Endothelial cell of umbilical vein (primary cell): ENCODE data around the gene ATP8B2. TPM values are rescaled to one million over a fixed set of nuclear protein-coding genes. Genes with fewer than 3 reads are reported as not detected.

Source experiments
- BruUV-seq: library from RNA; stranded (reverse); fragments of 400-500 nt; replicated peaks from 2 replicates; lab custom pipeline; 2021; lab: Mats Ljungman, UMichigan
- CTCF ChIA-PET: fragments of 300-600, 350-600 bp; sonication (Branson Sonifier 250); formaldehyde crosslinking; loops from one replicate; lab custom pipeline; 2021; ENCODE audit warnings: antibody characterized with exemption, inconsistent platforms; lab: Charles Lee
- POLR2A ChIA-PET: fragments of 300-600, 350-600 bp; sonication (Branson Sonifier 250); formaldehyde crosslinking; loops from one replicate; lab custom pipeline; 2021; ENCODE audit warnings: antibody characterized with exemption, inconsistent platforms; lab: Charles Lee
- DNase-seq: peaks from one replicate; pipeline ENCODE4 v3.0.0-alpha.2; 2011; ENCODE audit warnings: low read depth, low spot score
- FAIRE-seq: peaks from 2 replicates; lab custom pipeline; 2011; peaks lifted over from hg19 to GRCh38; lab: Jason Lieb, UNC
- H2AFZ ChIP-seq: 2 replicates; pipeline ENCODE4 v1.6.0; 2012; ENCODE audit warnings: low read depth, low read length, control low read depth, inconsistent platforms
- H3K27ac ChIP-seq: 2 replicates; pipeline ENCODE4 v1.5.1; 2011; ENCODE audit warnings: low read depth, mild to moderate bottlenecking, control low read depth, low read length, moderate library complexity; ENCODE audit not compliant: insufficient read depth
- H3K27me3 ChIP-seq, 2 experiments: 2 replicates each; pipeline versions ENCODE4 v1.6.0 to v1.6.1; 2011; ENCODE audit warnings: low read length in 2 of 2, mixed read lengths in 1 of 2; ENCODE audit not compliant: control insufficient read depth in 2 of 2, insufficient read depth in 2 of 2
- H3K36me3 ChIP-seq, 2 experiments: 2 replicates in 1 of 2; 3 replicates in 1 of 2; pipeline ENCODE4 v1.5.1; 2011; ENCODE audit warnings: low read length in 2 of 2, mild to moderate bottlenecking in 1 of 2, moderate library complexity in 1 of 2; ENCODE audit not compliant: control insufficient read depth in 2 of 2, insufficient read depth in 2 of 2; ENCODE audit errors: extremely low read depth in 1 of 2
- H3K4me1 ChIP-seq: 3 replicates; pipeline ENCODE4 v1.5.1; 2011; ENCODE audit warnings: mild to moderate bottlenecking, low read length; ENCODE audit not compliant: control insufficient read depth, insufficient read depth; ENCODE audit errors: extremely low read depth
- H3K4me2 ChIP-seq: 2 replicates; pipeline ENCODE4 v1.6.1; 2011; ENCODE audit warnings: low read length, control low read depth, mixed read lengths; ENCODE audit not compliant: insufficient read depth
- H3K4me3 ChIP-seq, 3 experiments: fragments of 200-600 bp in 1 of 3; sonication (generic), shearing (Covaris generic) in 1 of 3; replicated peaks in 1 of 3; 2 replicates each; pipeline ENCODE4 v1.5.1; 2011 to 2016; ENCODE audit warnings: control low read depth in 3 of 3, low read length in 3 of 3, mild to moderate bottlenecking in 2 of 3, inconsistent platforms in 1 of 3, low read depth in 1 of 3, moderate library complexity in 1 of 3; ENCODE audit not compliant: insufficient read depth in 1 of 3
- H3K79me2 ChIP-seq: 2 replicates; pipeline ENCODE4 v1.6.0; 2012; ENCODE audit warnings: low read length, inconsistent platforms; ENCODE audit not compliant: control insufficient read depth, insufficient read depth
- H3K9ac ChIP-seq: replicated peaks from 2 replicates; pipeline ENCODE3; 2011; ENCODE audit warnings: low read length, control low read depth; ENCODE audit not compliant: insufficient read depth; ENCODE audit errors: extremely low read depth
- H3K9me1 ChIP-seq: replicated peaks from 3 replicates; pipeline ENCODE4 v1.6.0; 2011; ENCODE audit warnings: mild to moderate bottlenecking, low read length; ENCODE audit not compliant: control insufficient read depth, insufficient read depth; ENCODE audit errors: extremely low read depth
- H3K9me3 ChIP-seq: replicated peaks from 2 replicates; pipeline ENCODE4 v1.5.1; 2012; ENCODE audit warnings: low read length, inconsistent platforms; ENCODE audit not compliant: control insufficient read depth, insufficient read depth
- H4K20me1 ChIP-seq: replicated peaks from 2 replicates; pipeline ENCODE3; 2011; ENCODE audit warnings: mild to moderate bottlenecking, low read length; ENCODE audit not compliant: control insufficient read depth, insufficient read depth; ENCODE audit errors: extremely low read depth
- EZH2 ChIP-seq: IDR thresholded peaks from 2 replicates; pipeline ENCODE4 v1.6.1; 2012; ENCODE audit warnings: borderline replicate concordance, low read depth, mild to moderate bottlenecking, moderate library complexity, low read length, inconsistent platforms; ENCODE audit not compliant: severe bottlenecking
- FOS ChIP-seq: IDR thresholded peaks from 2 replicates; pipeline ENCODE4 v1.6.1; 2011; ENCODE audit warnings: mild to moderate bottlenecking, low read length, moderate library complexity, borderline replicate concordance; ENCODE audit not compliant: insufficient read depth
- GATA2 ChIP-seq: IDR thresholded peaks from 2 replicates; pipeline ENCODE4 v1.7.0; 2011; ENCODE audit warnings: low read depth, mild to moderate bottlenecking, moderate library complexity, mixed read lengths, low read length; ENCODE audit not compliant: insufficient read length, insufficient read depth
- JUN ChIP-seq: IDR thresholded peaks from 2 replicates; pipeline ENCODE4 v1.6.1; 2011; ENCODE audit warnings: borderline replicate concordance, low read depth; ENCODE audit not compliant: insufficient read length, insufficient read depth
- MAX ChIP-seq: IDR thresholded peaks from 2 replicates; pipeline ENCODE4 v1.6.1; 2011; ENCODE audit not compliant: insufficient read depth, insufficient read length
- MYC ChIP-seq: IDR thresholded peaks from one replicate; pipeline ENCODE4 v1.6.1; 2011; ENCODE audit warnings: mild to moderate bottlenecking, low read depth, low read length
- POLR2A ChIP-seq: IDR thresholded peaks from 2 replicates; pipeline ENCODE4 v1.6.1; 2012; ENCODE audit warnings: low read depth, mild to moderate bottlenecking, control low read depth, low read length
- POLR2AphosphoS5 ChIP-seq: IDR thresholded peaks from 2 replicates; pipeline ENCODE4 v1.6.1; 2012; ENCODE audit warnings: low read depth, mild to moderate bottlenecking, control low read depth, low read length, moderate library complexity; ENCODE audit not compliant: insufficient read depth
- dilution Hi-C: fragments of 300-500 bp; cut with MboI; formaldehyde crosslinking; loops from one replicate; pipeline ENCODE4 v1.15.0; 2019; ENCODE audit warnings: low sequenced_read_pairs; ENCODE audit not compliant: extremely low pct_ligation_motif_present
- intact Hi-C: fragments of 100-400 bp; cut with micrococcal nuclease; formaldehyde crosslinking; loops from one replicate; pipeline ENCODE4 v1.10.0; 2022
- polyA plus RNA-seq, 4 experiments: library from polyadenylated mRNA; depleted of rRNA in 3 of 4; stranded (reverse) in 3 of 4; unstranded in 1 of 4; fragments of >200 nt; gene quantifications; 2 replicates each; pipeline versions ENCODE4 v1.2.1 to v1.2.3, GENCODE V29; 2011 to 2012; ENCODE audit warnings: missing spikeins in 1 of 4
- total RNA-seq: library from RNA; stranded (reverse); gene quantifications from 2 replicates; pipeline ENCODE4 v1.2.3, GENCODE V29; 2021
- TF ChIP-seq, protein P1 (sequence below), 2 donors: IDR thresholded peaks; 1 replicate in 1 of 2; 2 replicates in 1 of 2; pipeline ENCODE4 v1.5.1; 2011; ENCODE audit warnings: low read length in 2 of 2, mild to moderate bottlenecking in 2 of 2, moderate library complexity in 2 of 2, control low read depth in 1 of 2, inconsistent platforms in 1 of 2, low read depth in 1 of 2; ENCODE audit not compliant: insufficient read depth in 1 of 2; ENCODE audit errors: extremely low read depth in 1 of 2

Gene ATP8B2
- total and polyA plus RNA-seq, 2 donors (not counting 3 experiments of a cell fraction or from before 2014, with no cell fraction given) = 64.7 to 72.8 TPM

DNA sequence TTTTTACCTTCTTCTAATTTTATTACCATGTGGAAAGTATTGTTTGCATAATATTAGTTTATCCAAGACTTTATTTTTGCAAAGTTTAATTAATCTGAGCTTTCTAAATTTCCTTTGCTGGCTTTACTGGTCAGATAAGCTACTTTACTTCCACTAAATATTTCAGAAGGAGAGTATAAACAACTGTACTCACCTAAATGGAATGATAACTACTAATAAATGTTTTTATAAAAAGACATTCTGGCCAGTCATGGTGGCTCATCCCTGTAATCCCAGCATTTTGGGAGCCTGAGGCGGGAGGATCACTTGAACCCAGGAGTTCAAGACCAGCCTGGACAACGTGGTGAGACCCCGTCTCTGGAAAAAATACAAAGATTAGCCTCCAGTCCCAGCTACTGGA is 36.0 kb downstream of the ATP8B2 start:
- Histone ChIP-seq H3K27ac (no peak overlapping the region), H3K9me3 (no peaks in the 10 kb centered on the region), H3K4me1 (no peaks in the 10 kb centered on the region), H3K4me3 (no peak overlapping the region), H3K9me1 (no peaks in the 10 kb centered on the region), H3K36me3 (no peaks in the 10 kb centered on the region), H3K4me2 (no peak overlapping the region), H3K79me2 (no peaks in the 10 kb centered on the region), H3K9ac (no peak overlapping the region), H4K20me1 (no peaks in the 10 kb centered on the region), H3K27me3 (no peaks in the 10 kb centered on the region), H2AFZ (no peak overlapping the region)
- TF ChIP-seq MYC = no peak
- no peak for TF ChIP-seq POLR2A
- TF ChIP-seq FOS = no peak
- no peak for TF ChIP-seq JUN
- no peak for TF ChIP-seq GATA2
- no peak for TF ChIP-seq EZH2
- TF ChIP-seq MAX = no peak
- TF ChIP-seq, protein P1, sequence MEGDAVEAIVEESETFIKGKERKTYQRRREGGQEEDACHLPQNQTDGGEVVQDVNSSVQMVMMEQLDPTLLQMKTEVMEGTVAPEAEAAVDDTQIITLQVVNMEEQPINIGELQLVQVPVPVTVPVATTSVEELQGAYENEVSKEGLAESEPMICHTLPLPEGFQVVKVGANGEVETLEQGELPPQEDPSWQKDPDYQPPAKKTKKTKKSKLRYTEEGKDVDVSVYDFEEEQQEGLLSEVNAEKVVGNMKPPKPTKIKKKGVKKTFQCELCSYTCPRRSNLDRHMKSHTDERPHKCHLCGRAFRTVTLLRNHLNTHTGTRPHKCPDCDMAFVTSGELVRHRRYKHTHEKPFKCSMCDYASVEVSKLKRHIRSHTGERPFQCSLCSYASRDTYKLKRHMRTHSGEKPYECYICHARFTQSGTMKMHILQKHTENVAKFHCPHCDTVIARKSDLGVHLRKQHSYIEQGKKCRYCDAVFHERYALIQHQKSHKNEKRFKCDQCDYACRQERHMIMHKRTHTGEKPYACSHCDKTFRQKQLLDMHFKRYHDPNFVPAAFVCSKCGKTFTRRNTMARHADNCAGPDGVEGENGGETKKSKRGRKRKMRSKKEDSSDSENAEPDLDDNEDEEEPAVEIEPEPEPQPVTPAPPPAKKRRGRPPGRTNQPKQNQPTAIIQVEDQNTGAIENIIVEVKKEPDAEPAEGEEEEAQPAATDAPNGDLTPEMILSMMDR (IDR thresholded peaks at IDR 0.05; ENCODE audit: extremely low read depth in 1 of 2, insufficient read depth in 1 of 2, low read depth in 1 of 2, low read length in 2 of 2) = no peak
- no peak for TF ChIP-seq POLR2AphosphoS5
- DNase-seq (no peak), FAIRE-seq (no peak)
- CTCF ChIA-PET = interaction anchor here (0.9 to 2.4 kb wide), 9 partner anchors 8 to 118 kb away, joined by 3 to 12 read pairs (median 4); no protein-coding TSS in a partner anchor
- dilution Hi-C loops = no loop called here
- no TSS peak for BruUV-seq
- intact Hi-C loops = no loop called here
- POLR2A ChIA-PET = no interaction called here
